D721Med (cell line): Measurements from ENCODE around the gene MINDY4.

ENCODE experiments used
- DNase-seq: peaks from one replicate; pipeline ENCODE4 v3.0.0; 2011; ENCODE audit warnings: low spot score; ENCODE audit not compliant: insufficient read length
- FAIRE-seq: peaks from 2 replicates; lab custom pipeline; 2011; peaks lifted over from hg19 to GRCh38; lab: Jason Lieb, UNC
- TF ChIP-seq, protein P1 (sequence below): IDR thresholded peaks from 2 replicates; pipeline ENCODE4 v1.5.1; 2012; ENCODE audit warnings: mild to moderate bottlenecking, control low read depth; ENCODE audit not compliant: insufficient read depth; ENCODE audit errors: missing control alignments

Gene MINDY4

GRCh38 chr7:30884881-30885280 lies 113.7 kb downstream of the MINDY4 start:
- no peak for DNase-seq
- TF ChIP-seq, protein P1, sequence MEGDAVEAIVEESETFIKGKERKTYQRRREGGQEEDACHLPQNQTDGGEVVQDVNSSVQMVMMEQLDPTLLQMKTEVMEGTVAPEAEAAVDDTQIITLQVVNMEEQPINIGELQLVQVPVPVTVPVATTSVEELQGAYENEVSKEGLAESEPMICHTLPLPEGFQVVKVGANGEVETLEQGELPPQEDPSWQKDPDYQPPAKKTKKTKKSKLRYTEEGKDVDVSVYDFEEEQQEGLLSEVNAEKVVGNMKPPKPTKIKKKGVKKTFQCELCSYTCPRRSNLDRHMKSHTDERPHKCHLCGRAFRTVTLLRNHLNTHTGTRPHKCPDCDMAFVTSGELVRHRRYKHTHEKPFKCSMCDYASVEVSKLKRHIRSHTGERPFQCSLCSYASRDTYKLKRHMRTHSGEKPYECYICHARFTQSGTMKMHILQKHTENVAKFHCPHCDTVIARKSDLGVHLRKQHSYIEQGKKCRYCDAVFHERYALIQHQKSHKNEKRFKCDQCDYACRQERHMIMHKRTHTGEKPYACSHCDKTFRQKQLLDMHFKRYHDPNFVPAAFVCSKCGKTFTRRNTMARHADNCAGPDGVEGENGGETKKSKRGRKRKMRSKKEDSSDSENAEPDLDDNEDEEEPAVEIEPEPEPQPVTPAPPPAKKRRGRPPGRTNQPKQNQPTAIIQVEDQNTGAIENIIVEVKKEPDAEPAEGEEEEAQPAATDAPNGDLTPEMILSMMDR, result no peak
- no peak for FAIRE-seq

- TF ChIP-seq, protein P1, result no peak
- no peak for FAIRE-seq
- DNase-seq, result no peak
Measured at GRCh38 chr7:30886608-30887011, 115.4 kb downstream of the MINDY4 start.

GRCh38 chr7:30887464-30887872 lies 116.3 kb downstream of the MINDY4 start:
- TF ChIP-seq, protein P1, result no peak
- no peak for FAIRE-seq
- no peak for DNase-seq

- no peak for FAIRE-seq
- TF ChIP-seq, protein P1, result no peak
- no peak for DNase-seq
Measured at GRCh38 chr7:30888747-30889146, 117.5 kb downstream of the MINDY4 start.

GRCh38 chr7:30890226-30890625 lies 119.0 kb downstream of the MINDY4 start:
- no peak for FAIRE-seq
- DNase-seq, result no peak

GRCh38 chr7:30893357-30893756 lies 122.1 kb downstream of the MINDY4 start:
- DNase-seq (no peak), FAIRE-seq (no peak)
- TF ChIP-seq, protein P1, result no peak

More at GRCh38 chr7:30890226-30890625, 119.0 kb downstream of the MINDY4 start:
- TF ChIP-seq, protein P1, result no peak

DNA sequence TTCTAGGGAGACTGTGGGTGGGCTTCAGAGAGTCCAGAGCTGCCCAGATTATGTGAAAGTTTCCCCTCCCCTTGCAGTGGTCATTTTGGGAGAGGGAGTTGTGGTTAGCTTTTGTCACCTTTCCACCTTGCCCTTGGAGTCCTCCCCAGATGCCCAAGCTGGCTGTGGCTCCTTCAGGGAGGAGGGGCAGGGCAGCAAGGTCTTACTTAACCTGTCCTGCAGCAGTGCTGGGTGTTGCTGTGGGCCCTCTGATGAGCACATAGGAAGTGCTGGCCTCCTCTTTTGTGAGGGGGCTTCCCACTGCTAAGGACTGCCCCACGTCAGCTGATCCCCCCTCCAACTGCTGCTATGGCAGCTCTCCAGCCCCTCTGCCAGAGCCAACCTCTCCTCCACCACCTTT lies 122.8 kb downstream of the MINDY4 start:
- no peak for FAIRE-seq

More for the DNA sequence above, 122.8 kb downstream of the MINDY4 start:
- DNase-seq, result no peak
- TF ChIP-seq, protein P1, result no peak
